SU-DHL-6 (cell line): Measurements from ENCODE around the gene PGAM2.

Experiments
- CTCF ChIP-seq: fragments of 200-600 bp; sonication (generic); IDR thresholded peaks from one replicate; pipeline ENCODE4 v1.5.1; 2017; ENCODE audit warnings: antibody characterized with exemption, mild to moderate bottlenecking, low read length, moderate library complexity; ENCODE audit not compliant: insufficient read depth, poor library complexity, severe bottlenecking
- EZH2phosphoT487 ChIP-seq: fragments of 200-600 bp; sonication (generic), shearing (Covaris generic); conservative IDR thresholded peaks from 2 replicates; pipeline ENCODE4 v1.6.1; 2018; ENCODE audit warnings: mild to moderate bottlenecking, antibody characterized with exemption, low read length, moderate library complexity, mixed read lengths

- TF ChIP-seq CTCF (no peak), EZH2phosphoT487 (no peak)
These were observed 47.0 kb upstream of the PGAM2 start for GRCh38 chr7:44112231-44112996.
